ENCODE data around the gene C19orf81.
"Not testable (repeated sequence)": the region's sequence is repeated elsewhere in the genome, so short reads cannot be mapped to it uniquely, and the experiment has no call there.

The C19orf81 gene

GRCh38 chr19:50602496-50602895 lies 46.7 kb upstream of the C19orf81 start:
- Histone ChIP-seq H3K4me3 (ENCODE audit: low read length, poor library complexity, severe bottlenecking) (no peak overlapping the region), H3K4me1 (ENCODE audit: insufficient read depth, low read length, poor library complexity, severe bottlenecking) (no peaks in the 10 kb centered on the region), H3F3A (ENCODE audit: low read depth) (no peaks in the 10 kb centered on the region), H2AFZ (ENCODE audit: low read length) (no peak overlapping the region), H3K79me2 (ENCODE audit: insufficient read depth, low read length) (no peaks in the 10 kb centered on the region), H3K9ac (ENCODE audit: low read depth, low read length, poor library complexity, severe bottlenecking) (no peak overlapping the region), H3K36me3 (ENCODE audit: insufficient read depth, low read length) (no peaks in the 10 kb centered on the region), H3K4me2 (ENCODE audit: low read depth, low read length, poor library complexity, severe bottlenecking) (no peak overlapping the region), H3K27me3 (ENCODE audit: insufficient read depth, low read length, poor library complexity, severe bottlenecking) (no peaks in the 10 kb centered on the region), H3K9me2 (replicated peaks; ENCODE audit: low read depth, low read length) (no peaks in the 10 kb centered on the region), H3K9me3 (ENCODE audit: insufficient read depth, low read depth, low read length) (no peaks in the 10 kb centered on the region), H4K20me1 (ENCODE audit: insufficient read depth, low read length, poor library complexity, severe bottlenecking) (no peaks in the 10 kb centered on the region)
- TF ChIP-seq EZH2phosphoT487 (IDR thresholded peaks at IDR 0.05; ENCODE audit: borderline replicate concordance) = no peak
- no peak for TF ChIP-seq CTCF (conservative IDR thresholded peaks at IDR 0.05; ENCODE audit: low read length)

DNA sequence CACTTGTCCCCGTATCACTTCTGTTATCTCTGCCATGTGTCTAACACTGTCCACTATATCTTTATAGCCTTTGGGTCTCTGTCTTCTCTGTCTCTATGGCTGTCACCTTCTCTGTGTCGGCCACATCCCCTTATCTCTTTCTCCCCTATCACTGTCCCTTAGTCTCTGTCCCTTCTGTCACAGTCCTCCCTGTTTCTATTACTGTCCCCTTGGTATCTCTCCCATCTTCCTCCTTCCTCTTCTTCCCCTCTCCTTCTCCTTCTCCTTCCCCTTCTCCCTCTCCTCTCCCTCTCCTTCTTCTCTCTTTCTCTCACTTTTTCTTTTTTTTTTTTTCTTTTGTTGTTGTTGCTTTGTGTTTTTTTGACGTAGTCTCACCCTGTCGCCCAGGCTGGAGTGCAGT lies 46.3 kb upstream of the C19orf81 start:
- no peaks in the 10 kb centered on the region for H3K9me2 ChIP-seq (replicated peaks; ENCODE audit: low read depth, low read length)
- TF ChIP-seq CTCF (conservative IDR thresholded peaks at IDR 0.05; ENCODE audit: low read length) (no peak), EZH2phosphoT487 (IDR thresholded peaks at IDR 0.05; ENCODE audit: borderline replicate concordance) (no peak)

DNA sequence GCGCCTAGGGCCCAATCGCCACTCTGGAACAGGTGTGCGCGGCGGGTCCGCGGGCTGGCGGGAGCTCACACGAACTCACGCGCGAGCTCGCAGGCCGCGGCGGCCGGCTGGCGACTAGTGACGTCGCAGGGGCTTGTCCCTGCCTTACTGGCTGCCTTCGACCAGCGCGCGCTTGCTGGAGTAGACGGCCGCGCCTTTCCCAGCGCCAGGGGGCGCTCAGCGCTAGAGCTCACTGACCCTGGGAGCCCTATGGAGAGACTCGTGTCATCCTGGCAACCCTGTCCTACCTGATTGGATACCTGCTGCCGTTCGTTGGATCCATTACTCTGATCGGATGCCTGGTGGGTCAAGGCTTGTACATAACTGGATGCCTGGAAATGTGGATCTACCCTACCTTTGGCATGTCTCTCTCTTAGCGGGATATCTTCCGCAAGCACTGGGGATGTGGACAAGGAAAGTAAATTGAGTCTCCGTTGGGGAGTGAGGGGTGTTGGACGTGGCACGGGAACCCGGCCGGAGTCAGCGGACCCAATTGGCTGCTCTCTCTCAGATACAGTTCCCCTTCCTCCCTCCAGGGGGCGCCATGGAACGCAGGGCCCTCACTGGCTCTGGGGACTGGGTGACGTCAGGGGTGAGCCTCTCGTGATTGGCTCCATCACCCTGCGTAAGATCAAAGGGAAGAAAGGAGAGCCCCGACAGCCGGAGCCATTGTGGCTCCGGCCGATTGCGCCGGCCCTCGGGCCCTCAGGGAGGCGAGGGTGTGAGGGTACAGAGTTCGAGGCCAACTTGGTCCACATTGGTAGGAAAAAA lies 44.8 kb upstream of the C19orf81 start:
- not testable (repeated sequence) for H3K4me2 ChIP-seq (ENCODE audit: low read depth, low read length, poor library complexity, severe bottlenecking); H2AFZ ChIP-seq (ENCODE audit: low read length); H3K79me2 ChIP-seq (ENCODE audit: insufficient read depth, low read length); H3K36me3 ChIP-seq (ENCODE audit: insufficient read depth, low read length); H3K9me2 ChIP-seq (replicated peaks; ENCODE audit: low read depth, low read length); H3K9me3 ChIP-seq (ENCODE audit: insufficient read depth, low read depth, low read length); H3K9ac ChIP-seq (ENCODE audit: low read depth, low read length, poor library complexity, severe bottlenecking); H4K20me1 ChIP-seq (ENCODE audit: insufficient read depth, low read length, poor library complexity, severe bottlenecking); H3F3A ChIP-seq (ENCODE audit: low read depth); H3K4me3 ChIP-seq (ENCODE audit: low read length, poor library complexity, severe bottlenecking); H3K27me3 ChIP-seq (ENCODE audit: insufficient read depth, low read length, poor library complexity, severe bottlenecking); H3K4me1 ChIP-seq (ENCODE audit: insufficient read depth, low read length, poor library complexity, severe bottlenecking)

More for the DNA sequence above, 46.3 kb upstream of the C19orf81 start:
- H3K9me3 ChIP-seq (ENCODE audit: insufficient read depth, low read depth, low read length) = no peaks in the 10 kb centered on the region
- H3K36me3 ChIP-seq (ENCODE audit: insufficient read depth, low read length) = no peaks in the 10 kb centered on the region
- H3K27me3 ChIP-seq (ENCODE audit: insufficient read depth, low read length, poor library complexity, severe bottlenecking) = no peaks in the 10 kb centered on the region
- H2AFZ ChIP-seq (ENCODE audit: low read length) = no peak overlapping the region
- H3F3A ChIP-seq (ENCODE audit: low read depth) = no peaks in the 10 kb centered on the region
- no peak overlapping the region for H3K4me2 ChIP-seq (ENCODE audit: low read depth, low read length, poor library complexity, severe bottlenecking)
- no peaks in the 10 kb centered on the region for H3K79me2 ChIP-seq (ENCODE audit: insufficient read depth, low read length)
- no peaks in the 10 kb centered on the region for H4K20me1 ChIP-seq (ENCODE audit: insufficient read depth, low read length, poor library complexity, severe bottlenecking)
- no peaks in the 10 kb centered on the region for H3K4me1 ChIP-seq (ENCODE audit: insufficient read depth, low read length, poor library complexity, severe bottlenecking)
- no peak overlapping the region for H3K9ac ChIP-seq (ENCODE audit: low read depth, low read length, poor library complexity, severe bottlenecking)
- no peak overlapping the region for H3K4me3 ChIP-seq (ENCODE audit: low read length, poor library complexity, severe bottlenecking)

- not testable (repeated sequence) for H3K27me3 ChIP-seq (ENCODE audit: insufficient read depth, low read length, poor library complexity, severe bottlenecking); H4K20me1 ChIP-seq (ENCODE audit: insufficient read depth, low read length, poor library complexity, severe bottlenecking); H3K4me3 ChIP-seq (ENCODE audit: low read length, poor library complexity, severe bottlenecking); H3K4me2 ChIP-seq (ENCODE audit: low read depth, low read length, poor library complexity, severe bottlenecking); H2AFZ ChIP-seq (ENCODE audit: low read length); H3K9ac ChIP-seq (ENCODE audit: low read depth, low read length, poor library complexity, severe bottlenecking); H3K79me2 ChIP-seq (ENCODE audit: insufficient read depth, low read length); H3K9me2 ChIP-seq (replicated peaks; ENCODE audit: low read depth, low read length); H3F3A ChIP-seq (ENCODE audit: low read depth); H3K36me3 ChIP-seq (ENCODE audit: insufficient read depth, low read length); H3K4me1 ChIP-seq (ENCODE audit: insufficient read depth, low read length, poor library complexity, severe bottlenecking); H3K9me3 ChIP-seq (ENCODE audit: insufficient read depth, low read depth, low read length)
These were observed 43.0 kb upstream of the C19orf81 start for GRCh38 chr19:50606059-50606836.
